ENCODE measurements around the gene PFKL.

The PFKL gene

DNA sequence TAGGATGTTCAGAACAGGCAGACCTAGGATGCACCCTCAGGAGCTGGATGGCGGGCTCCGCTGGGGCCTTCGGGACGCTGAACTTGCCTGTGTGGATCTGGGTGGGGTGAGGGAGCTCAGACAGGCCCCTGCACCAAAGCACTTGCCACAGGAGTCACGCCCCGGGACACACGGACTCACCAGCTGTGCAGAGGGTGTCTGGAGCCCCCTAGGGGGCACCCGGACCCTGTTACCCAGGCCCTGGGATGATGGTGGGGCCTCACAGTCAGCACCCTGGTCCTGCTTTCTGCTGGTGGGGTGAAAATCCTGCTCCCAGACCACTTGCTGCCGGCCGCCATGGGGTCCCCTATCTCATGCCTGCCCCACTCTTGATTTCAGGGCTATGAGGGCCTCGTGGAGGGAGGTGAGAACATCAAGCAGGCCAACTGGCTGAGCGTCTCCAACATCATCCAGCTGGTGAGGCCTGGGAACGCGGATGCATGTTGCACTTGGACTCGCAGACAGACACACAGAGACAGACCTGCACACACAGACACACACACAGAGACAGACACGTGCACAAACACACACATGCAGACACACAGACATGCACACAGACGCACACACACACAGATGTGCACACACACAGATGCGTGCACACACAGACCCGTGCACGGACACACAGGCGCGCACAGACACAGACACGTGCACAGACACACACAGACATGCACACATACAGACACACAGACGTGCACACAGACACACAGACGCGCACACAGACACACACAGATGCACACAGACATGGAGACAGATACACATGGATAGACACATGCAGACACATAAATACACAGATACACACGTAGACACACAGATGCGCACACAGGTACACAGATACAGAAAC is 11.0 kb downstream of the PFKL start:
- TF ChIP-seq SIN3A (IDR thresholded peaks at IDR 0.05; ENCODE audit: borderline replicate concordance, insufficient read depth, low read length): no peak
- no peak for TF ChIP-seq POLR2AphosphoS5 (IDR thresholded peaks at IDR 0.05; ENCODE audit: low read depth, low read length)
- no peak for TF ChIP-seq FOXP2 (optimal IDR thresholded peaks at IDR 0.05; ENCODE audit: borderline replicate concordance, extremely low read depth, extremely low read length, insufficient read depth)
- TF ChIP-seq, protein P1, sequence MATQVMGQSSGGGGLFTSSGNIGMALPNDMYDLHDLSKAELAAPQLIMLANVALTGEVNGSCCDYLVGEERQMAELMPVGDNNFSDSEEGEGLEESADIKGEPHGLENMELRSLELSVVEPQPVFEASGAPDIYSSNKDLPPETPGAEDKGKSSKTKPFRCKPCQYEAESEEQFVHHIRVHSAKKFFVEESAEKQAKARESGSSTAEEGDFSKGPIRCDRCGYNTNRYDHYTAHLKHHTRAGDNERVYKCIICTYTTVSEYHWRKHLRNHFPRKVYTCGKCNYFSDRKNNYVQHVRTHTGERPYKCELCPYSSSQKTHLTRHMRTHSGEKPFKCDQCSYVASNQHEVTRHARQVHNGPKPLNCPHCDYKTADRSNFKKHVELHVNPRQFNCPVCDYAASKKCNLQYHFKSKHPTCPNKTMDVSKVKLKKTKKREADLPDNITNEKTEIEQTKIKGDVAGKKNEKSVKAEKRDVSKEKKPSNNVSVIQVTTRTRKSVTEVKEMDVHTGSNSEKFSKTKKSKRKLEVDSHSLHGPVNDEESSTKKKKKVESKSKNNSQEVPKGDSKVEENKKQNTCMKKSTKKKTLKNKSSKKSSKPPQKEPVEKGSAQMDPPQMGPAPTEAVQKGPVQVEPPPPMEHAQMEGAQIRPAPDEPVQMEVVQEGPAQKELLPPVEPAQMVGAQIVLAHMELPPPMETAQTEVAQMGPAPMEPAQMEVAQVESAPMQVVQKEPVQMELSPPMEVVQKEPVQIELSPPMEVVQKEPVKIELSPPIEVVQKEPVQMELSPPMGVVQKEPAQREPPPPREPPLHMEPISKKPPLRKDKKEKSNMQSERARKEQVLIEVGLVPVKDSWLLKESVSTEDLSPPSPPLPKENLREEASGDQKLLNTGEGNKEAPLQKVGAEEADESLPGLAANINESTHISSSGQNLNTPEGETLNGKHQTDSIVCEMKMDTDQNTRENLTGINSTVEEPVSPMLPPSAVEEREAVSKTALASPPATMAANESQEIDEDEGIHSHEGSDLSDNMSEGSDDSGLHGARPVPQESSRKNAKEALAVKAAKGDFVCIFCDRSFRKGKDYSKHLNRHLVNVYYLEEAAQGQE (IDR thresholded peaks at IDR 0.05; ENCODE audit: insufficient read depth in 1 of 2, low read depth in 2 of 2, low read length in 2 of 2): no peak
- TF ChIP-seq TAF1 (IDR thresholded peaks at IDR 0.05; ENCODE audit: borderline replicate concordance, insufficient read depth, low read length): no peak

DNA sequence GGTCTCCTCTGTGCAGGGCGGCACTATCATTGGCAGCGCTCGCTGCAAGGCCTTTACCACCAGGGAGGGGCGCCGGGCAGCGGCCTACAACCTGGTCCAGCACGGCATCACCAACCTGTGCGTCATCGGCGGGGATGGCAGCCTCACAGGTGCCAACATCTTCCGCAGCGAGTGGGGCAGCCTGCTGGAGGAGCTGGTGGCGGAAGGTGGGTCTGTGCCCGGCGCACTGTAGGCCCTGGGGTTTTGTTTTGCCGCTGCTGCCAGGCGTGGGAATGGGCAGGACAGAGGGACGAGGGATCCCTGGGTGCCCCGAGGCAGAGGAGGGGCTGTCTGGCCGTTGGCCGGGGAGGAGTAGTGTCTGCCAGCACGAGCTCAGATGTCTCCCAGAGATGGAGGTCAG is 12.2 kb downstream of the PFKL start:
- no peak for TF ChIP-seq TAF1 (IDR thresholded peaks at IDR 0.05; ENCODE audit: borderline replicate concordance, insufficient read depth, low read length)

DNA sequence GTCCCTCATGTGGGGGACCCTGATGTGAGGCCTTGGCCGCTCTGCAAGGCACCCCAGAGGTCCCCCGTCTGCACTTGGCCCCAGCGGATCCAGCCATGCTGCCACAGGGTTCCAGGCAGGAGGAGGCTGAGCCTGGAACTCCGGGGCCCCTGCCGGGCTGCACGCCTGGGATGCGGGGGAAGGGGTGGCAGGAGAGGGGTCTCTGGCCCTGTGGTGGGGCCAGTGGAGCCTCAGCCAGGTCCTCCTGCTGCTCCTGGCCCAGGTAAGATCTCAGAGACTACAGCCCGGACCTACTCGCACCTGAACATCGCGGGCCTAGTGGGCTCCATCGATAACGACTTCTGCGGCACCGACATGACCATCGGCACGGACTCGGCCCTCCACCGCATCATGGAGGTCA is 12.9 kb downstream of the PFKL start:
- TF ChIP-seq TAF1 (IDR thresholded peaks at IDR 0.05; ENCODE audit: borderline replicate concordance, insufficient read depth, low read length) (no peak), FOXP2 (optimal IDR thresholded peaks at IDR 0.05; ENCODE audit: borderline replicate concordance, extremely low read depth, extremely low read length, insufficient read depth) (no peak), SIN3A (IDR thresholded peaks at IDR 0.05; ENCODE audit: borderline replicate concordance, insufficient read depth, low read length) (no peak), POLR2AphosphoS5 (IDR thresholded peaks at IDR 0.05; ENCODE audit: low read depth, low read length) (no peak)
- TF ChIP-seq, protein P1 (IDR thresholded peaks at IDR 0.05; ENCODE audit: insufficient read depth in 1 of 2, low read depth in 2 of 2, low read length in 2 of 2): no peak

DNA sequence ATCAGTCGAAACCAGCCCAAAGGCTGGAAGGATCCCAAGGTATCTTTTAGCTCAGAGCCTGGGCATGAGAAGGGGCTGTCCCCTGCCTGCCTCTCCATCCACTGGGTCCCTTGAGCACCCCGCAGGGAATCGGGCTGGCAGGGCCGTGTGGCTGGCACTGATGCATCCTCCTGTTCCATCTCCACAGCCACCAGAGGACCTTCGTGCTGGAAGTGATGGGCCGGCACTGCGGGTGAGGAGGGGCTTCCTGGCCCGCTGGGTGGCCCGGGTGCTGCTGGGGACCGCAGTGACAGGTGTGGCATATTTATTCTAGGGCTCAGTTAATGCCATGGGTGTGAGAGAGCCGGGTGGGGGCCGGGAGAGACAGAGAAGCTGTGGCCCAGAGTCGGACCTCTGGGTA is 13.6 kb downstream of the PFKL start:
- TF ChIP-seq TAF1 (IDR thresholded peaks at IDR 0.05; ENCODE audit: borderline replicate concordance, insufficient read depth, low read length) (no peak), SIN3A (IDR thresholded peaks at IDR 0.05; ENCODE audit: borderline replicate concordance, insufficient read depth, low read length) (no peak), POLR2AphosphoS5 (IDR thresholded peaks at IDR 0.05; ENCODE audit: low read depth, low read length) (no peak), FOXP2 (optimal IDR thresholded peaks at IDR 0.05; ENCODE audit: borderline replicate concordance, extremely low read depth, extremely low read length, insufficient read depth) (no peak)
- TF ChIP-seq, protein P1 (IDR thresholded peaks at IDR 0.05; ENCODE audit: insufficient read depth in 1 of 2, low read depth in 2 of 2, low read length in 2 of 2): no peak

DNA sequence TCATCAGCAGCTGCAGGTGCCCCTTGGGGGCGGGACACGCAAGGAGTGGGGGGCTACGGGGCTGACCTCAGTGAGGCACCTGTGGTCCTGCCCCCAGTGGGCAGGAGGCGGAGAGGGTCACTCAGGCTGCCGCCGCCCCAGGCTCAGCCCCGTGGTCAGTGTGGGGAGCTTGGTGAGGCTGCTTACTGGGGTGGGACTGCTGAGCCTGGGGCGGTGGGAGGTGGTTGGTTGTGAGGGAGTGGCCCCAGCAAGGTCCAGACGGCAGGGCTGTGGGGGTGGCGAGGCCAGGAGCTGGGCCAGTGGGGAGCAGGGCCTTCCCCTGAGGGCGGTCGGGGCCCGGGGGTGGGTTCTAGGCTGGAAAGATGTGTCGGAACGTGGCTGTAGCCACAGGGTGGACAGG is 14.3 kb downstream of the PFKL start:
- TF ChIP-seq TAF1 (IDR thresholded peaks at IDR 0.05; ENCODE audit: borderline replicate concordance, insufficient read depth, low read length) (no peak), POLR2AphosphoS5 (IDR thresholded peaks at IDR 0.05; ENCODE audit: low read depth, low read length) (no peak), SIN3A (IDR thresholded peaks at IDR 0.05; ENCODE audit: borderline replicate concordance, insufficient read depth, low read length) (no peak), FOXP2 (optimal IDR thresholded peaks at IDR 0.05; ENCODE audit: borderline replicate concordance, extremely low read depth, extremely low read length, insufficient read depth) (no peak)
- TF ChIP-seq, protein P1 (IDR thresholded peaks at IDR 0.05; ENCODE audit: insufficient read depth in 1 of 2, low read depth in 2 of 2, low read length in 2 of 2): no peak
